NT2/D1 (cell line): Measurements from ENCODE around the gene PLD1.

Source experiments
- YY1 ChIP-seq: IDR thresholded peaks from 2 replicates; pipeline ENCODE4 v1.6.1; 2011; ENCODE audit not compliant: insufficient read length, insufficient read depth
- ZNF274 ChIP-seq: IDR thresholded peaks from 2 replicates; pipeline ENCODE4 v1.6.1; 2011; ENCODE audit warnings: mild to moderate bottlenecking, low read depth, low read length

DNA sequence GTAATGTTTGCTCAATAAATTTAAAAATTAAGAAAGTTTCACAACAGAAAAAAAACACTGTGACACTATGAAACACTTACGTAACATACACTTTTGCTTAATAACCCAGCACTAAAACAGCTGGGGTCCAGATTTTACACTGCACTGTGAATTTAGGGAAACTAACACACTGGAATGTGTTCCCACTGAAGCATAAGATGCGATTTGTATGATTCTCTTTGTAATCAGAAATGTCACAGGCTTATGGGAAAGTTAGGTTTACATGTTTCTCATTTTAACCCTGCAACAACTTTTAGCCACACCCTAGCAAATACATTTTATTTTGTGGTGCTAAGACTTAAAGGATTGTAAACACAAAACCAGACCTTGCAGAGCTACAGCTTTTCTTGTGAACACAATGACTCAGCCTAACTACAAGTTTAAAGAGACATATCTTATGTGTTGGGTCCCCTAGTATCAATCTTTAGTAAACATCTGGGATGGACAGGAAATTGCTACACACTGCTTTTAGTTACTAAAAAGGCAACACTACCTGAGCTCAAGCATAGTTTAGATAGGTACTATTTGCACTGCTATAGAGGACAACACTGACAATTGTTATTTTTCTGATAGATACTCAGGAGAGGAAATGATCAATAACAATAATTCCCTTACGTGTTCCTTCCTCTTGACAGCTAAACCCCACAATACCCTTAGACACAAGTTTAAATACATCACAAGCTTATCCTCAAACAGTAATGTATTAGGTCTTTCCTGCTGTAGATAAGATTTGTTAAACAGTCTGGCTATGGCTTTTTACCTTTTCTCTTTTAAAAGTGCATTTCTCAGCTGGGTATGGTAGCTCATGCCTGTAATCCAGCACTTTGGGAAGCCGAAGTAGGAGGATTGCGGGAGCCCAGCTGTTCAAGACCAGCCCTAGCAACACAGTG lies 3.8 kb downstream of the PLD1 start:
- TF ChIP-seq YY1 (no peak), ZNF274 (no peak)
